Measurements from ENCODE around the gene ACTBL2. TPM values are rescaled to one million over a fixed set of nuclear protein-coding genes. Genes with fewer than 3 reads are reported as not detected.

The ACTBL2 gene
- total RNA-seq, 3 donors from 2014 or later (not counting 1 experiment from before 2014, with no cell fraction given) = not detected

DNA sequence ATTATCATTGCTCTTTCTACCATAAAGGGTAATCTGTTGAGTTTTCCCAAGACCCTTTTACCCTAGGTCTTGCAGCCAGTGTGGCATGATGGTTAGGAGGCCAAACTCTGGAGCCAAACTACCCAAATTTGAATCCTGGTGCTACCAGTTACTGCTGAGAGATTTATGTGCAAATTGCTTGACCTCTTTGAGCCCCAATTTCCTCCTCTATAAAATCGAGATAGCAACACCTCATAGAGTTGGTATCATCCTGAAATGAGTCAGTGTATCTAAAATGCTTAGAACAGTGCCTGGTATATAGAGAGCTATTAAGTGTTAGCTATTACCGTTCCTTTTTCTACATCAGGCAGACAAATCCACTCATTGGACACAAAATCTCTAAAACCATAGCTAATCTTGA lies 43.0 kb downstream of the ACTBL2 start:
- DNase-seq (no peak), ATAC-seq (no peak)
- Mint-ChIP-seq H3K27ac (no peak overlapping the region), H3K36me3 (no peaks in the 10 kb centered on the region), H3K4me3 (no peak overlapping the region), H3K27me3 (ENCODE audit: low read depth in 2 of 2) (peaks cover 5 to 6% of the 10 kb centered on the region in 2 donors), H3K4me1 (no peaks in the 10 kb centered on the region), H3K9me3 (no peaks in the 10 kb centered on the region)
- TF ChIP-seq, protein P1, sequence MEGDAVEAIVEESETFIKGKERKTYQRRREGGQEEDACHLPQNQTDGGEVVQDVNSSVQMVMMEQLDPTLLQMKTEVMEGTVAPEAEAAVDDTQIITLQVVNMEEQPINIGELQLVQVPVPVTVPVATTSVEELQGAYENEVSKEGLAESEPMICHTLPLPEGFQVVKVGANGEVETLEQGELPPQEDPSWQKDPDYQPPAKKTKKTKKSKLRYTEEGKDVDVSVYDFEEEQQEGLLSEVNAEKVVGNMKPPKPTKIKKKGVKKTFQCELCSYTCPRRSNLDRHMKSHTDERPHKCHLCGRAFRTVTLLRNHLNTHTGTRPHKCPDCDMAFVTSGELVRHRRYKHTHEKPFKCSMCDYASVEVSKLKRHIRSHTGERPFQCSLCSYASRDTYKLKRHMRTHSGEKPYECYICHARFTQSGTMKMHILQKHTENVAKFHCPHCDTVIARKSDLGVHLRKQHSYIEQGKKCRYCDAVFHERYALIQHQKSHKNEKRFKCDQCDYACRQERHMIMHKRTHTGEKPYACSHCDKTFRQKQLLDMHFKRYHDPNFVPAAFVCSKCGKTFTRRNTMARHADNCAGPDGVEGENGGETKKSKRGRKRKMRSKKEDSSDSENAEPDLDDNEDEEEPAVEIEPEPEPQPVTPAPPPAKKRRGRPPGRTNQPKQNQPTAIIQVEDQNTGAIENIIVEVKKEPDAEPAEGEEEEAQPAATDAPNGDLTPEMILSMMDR (IDR thresholded peaks at IDR 0.05) = no peak
- no peaks in the 10 kb centered on the region for H3K9me3 ChIP-seq (ENCODE audit: control insufficient read depth, insufficient read depth, low read length)
- H3K36me3 ChIP-seq (ENCODE audit: control insufficient read depth, insufficient read depth, low read length) = no peaks in the 10 kb centered on the region
- H3K4me1 ChIP-seq (ENCODE audit: control insufficient read depth, insufficient read depth, low read length) = no peaks in the 10 kb centered on the region
- no peak overlapping the region for H3K27ac ChIP-seq (ENCODE audit: low read length)
- WGBS (ENCODE audit: insufficient coverage) = 80% methylated on average over 1 of the region's 2 CpGs
- H3K27me3 ChIP-seq (ENCODE audit: control insufficient read depth, insufficient read depth, low read length) = no peaks in the 10 kb centered on the region
- no peak overlapping the region for H3K4me3 ChIP-seq (ENCODE audit: low read length)
- intact Hi-C loops (cut with micrococcal nuclease) = no loop called here

DNA sequence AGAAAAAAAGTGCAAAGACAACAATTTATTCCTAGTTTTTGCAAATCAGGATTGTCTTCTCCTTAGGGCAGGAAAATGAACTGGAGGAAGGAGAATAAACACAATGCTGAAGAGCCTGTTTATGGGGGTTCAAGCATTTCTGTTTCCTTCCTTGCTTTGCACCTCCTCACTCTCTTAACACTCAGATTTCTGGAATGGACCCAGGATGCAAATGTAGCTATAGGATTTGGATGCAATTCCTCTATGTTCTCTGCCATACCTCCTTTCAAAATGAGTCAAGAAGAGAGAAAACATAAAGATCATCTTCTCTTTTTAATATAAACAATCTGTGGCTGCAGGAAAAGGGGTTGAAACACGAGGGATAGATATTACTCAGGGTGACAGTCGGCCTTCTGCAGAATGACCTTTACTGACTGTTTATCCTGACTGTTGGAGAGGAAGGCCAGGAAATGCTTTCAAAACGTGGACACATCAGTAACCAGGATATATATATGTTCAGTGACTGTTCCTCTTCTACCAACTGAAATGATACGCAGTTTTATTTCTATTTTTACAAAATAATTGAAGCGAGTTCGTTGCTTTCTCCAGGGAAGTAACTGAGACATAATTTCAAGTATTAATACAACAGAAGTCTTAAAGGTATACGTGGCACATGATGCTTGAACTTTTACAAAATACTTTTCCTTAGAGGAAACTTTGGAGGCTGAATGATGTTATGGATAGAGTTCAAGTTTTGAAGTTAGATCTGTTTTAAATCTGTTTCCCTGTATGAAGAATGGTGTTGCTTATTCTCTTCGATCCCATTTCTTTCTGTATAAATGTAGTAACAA lies 44.4 kb downstream of the ACTBL2 start:
- Histone ChIP-seq H3K27me3 (ENCODE audit: control insufficient read depth, insufficient read depth, low read length) (no peaks in the 10 kb centered on the region), H3K4me3 (ENCODE audit: low read length) (no peak overlapping the region), H3K4me1 (ENCODE audit: control insufficient read depth, insufficient read depth, low read length) (no peaks in the 10 kb centered on the region), H3K9me3 (ENCODE audit: control insufficient read depth, insufficient read depth, low read length) (no peaks in the 10 kb centered on the region), H3K27ac (ENCODE audit: low read length) (no peak overlapping the region), H3K36me3 (ENCODE audit: control insufficient read depth, insufficient read depth, low read length) (no peaks in the 10 kb centered on the region)
- TF ChIP-seq, protein P1 (IDR thresholded peaks at IDR 0.05) = no peak
- intact Hi-C loops (cut with micrococcal nuclease) = no loop called here
- no peaks in the 10 kb centered on the region for H3K36me3 Mint-ChIP-seq
- no peaks in the 10 kb centered on the region for H3K9me3 Mint-ChIP-seq
- 65% methylated on average over 6 of the region's 8 CpGs for WGBS (ENCODE audit: insufficient coverage)
- no peaks in the 10 kb centered on the region for H3K4me1 Mint-ChIP-seq
- DNase-seq (no peak), ATAC-seq (no peak)
- H3K4me3 Mint-ChIP-seq = no peak overlapping the region
- H3K27me3 Mint-ChIP-seq (ENCODE audit: low read depth in 2 of 2) = peaks cover 5 to 6% of the 10 kb centered on the region in 2 donors
- H3K27ac Mint-ChIP-seq = no peak overlapping the region

DNA sequence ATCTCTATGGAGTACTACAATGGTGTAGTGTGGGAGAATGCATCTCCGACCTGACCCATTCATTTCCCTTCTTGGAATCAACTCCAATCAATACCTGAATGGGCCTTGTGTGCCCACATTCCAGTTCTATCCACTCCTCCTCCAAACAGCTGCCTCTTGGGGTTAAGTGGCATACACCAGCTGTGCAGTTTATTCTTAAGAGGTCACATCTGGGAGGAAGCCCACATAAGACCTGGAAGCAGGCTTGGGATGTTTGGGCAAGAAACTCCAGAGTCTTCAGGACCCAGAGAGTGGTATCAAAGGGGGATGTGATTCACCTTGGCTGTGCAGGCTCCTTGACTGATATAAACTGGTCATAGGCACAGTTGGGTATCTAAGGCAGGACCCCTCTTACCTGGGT lies 46.0 kb downstream of the ACTBL2 start:
- H3K27me3 ChIP-seq (ENCODE audit: control insufficient read depth, insufficient read depth, low read length) = no peaks in the 10 kb centered on the region
- H3K4me1 ChIP-seq (ENCODE audit: control insufficient read depth, insufficient read depth, low read length) = no peaks in the 10 kb centered on the region
- H3K4me3 ChIP-seq (ENCODE audit: low read length) = no peak overlapping the region
- Mint-ChIP-seq H3K9me3 (no peaks in the 10 kb centered on the region), H3K4me3 (no peak overlapping the region), H3K27ac (no peak overlapping the region), H3K4me1 (no peaks in the 10 kb centered on the region), H3K27me3 (ENCODE audit: low read depth in 2 of 2) (peaks cover 5 to 6% of the 10 kb centered on the region in 2 donors), H3K36me3 (no peaks in the 10 kb centered on the region)
- 86% methylated on average over 1 of the region's 1 CpG for WGBS (ENCODE audit: insufficient coverage)
- H3K36me3 ChIP-seq (ENCODE audit: control insufficient read depth, insufficient read depth, low read length) = no peaks in the 10 kb centered on the region
- DNase-seq = no peak
- ATAC-seq = no peak
- no peak overlapping the region for H3K27ac ChIP-seq (ENCODE audit: low read length)
- TF ChIP-seq, protein P1 (IDR thresholded peaks at IDR 0.05) = no peak
- H3K9me3 ChIP-seq (ENCODE audit: control insufficient read depth, insufficient read depth, low read length) = no peaks in the 10 kb centered on the region
- intact Hi-C loops (cut with micrococcal nuclease) = no loop called here

Measured in natural killer cell (primary cell).